Left hindlimb (tissue), 1 donor: ENCODE measurements around the gene ENO1.
"Not testable (repeated sequence)": the region's sequence is repeated elsewhere in the genome, so short reads cannot be mapped to it uniquely, and the experiment has no call there.

ENCODE experiments used
- DNase-seq: peaks from one replicate; pipeline ENCODE4 v3.0.0-alpha.2; 2018

Gene ENO1

DNA sequence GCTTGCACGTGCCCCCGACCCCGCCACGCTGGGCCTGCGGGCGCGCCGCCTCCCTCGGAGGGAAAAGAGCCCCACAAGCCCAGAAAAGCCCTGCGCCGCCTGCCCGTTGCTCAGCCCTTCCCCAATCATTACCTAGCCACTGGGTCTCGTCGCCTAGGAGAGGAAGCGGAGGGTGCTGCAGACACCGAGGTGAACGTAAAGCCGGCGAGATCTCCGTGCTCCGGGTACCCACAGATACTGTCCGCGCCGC lies at the start of gene ENO1:
ENO1 (minus strand) TSS at position 239 of the 250 bp plus-strand sequence. CDS start 3,778 bp downstream, outside the sequence.
- no peak for DNase-seq

DNA sequence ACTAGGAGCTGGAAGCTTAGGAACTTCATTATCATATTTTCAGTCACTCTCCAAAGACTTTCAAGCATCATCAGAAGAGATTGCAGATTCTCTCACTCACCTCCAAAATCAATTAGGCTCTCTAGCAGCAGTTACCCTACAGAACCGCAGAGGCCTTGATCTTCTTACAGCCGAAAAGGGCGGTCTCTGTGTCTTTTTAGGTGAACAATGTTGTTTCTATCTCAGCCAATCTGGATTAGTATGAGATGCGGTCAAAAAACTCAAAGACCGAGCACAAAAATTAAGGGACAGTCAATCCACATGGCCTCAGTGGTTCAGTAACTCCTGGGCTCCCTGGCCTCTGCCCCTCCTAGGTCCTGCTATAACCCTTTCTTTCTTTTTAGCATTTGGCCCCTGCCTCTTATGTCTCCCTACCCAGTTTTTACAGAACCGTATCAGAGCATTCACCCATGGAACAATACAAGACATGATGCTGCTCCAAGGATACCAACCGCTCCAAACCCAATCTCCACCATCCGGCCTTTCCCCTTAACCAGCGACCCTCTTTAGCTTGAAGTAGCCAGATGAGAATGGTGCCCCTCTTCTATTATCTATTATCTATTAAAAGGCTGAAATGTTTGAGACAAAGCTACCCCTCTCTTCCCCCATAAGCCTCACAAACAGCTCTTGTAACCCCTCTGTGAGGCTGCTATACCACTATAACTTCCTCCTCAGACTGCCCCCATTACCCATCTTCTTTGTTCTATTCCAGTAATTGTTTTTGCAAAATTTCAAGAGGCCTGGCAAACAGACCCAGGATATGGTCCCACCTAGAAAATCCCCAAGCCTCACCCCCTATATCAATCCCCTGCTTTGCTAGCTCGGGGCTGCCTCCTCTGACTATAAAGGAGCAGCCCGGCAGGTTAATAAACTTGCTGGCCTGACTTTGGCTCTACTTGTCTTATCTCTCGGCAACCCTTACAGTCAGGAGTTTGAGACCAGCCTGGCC lies 48.5 kb upstream of the ENO1 start:
- DNase-seq = no peak

DNA sequence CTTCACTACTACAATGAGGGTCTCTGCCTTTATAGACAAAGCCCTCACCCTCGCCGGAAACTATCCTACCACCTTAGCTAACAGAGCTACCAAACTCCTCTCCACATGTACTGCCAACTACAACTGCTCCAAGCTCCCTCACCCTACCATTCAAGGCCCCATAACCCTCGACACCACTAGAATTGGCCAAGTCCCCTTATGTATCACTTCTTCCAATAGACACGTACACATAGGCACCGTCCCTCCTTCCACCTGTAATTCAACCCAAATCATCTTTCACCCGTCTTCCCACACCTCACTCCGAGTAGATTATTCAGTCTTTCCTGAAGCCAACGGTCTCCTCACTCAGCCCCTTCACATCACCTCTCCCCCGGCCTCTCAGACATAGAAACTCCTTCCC lies 47.5 kb upstream of the ENO1 start:
- DNase-seq = no peak

DNA sequence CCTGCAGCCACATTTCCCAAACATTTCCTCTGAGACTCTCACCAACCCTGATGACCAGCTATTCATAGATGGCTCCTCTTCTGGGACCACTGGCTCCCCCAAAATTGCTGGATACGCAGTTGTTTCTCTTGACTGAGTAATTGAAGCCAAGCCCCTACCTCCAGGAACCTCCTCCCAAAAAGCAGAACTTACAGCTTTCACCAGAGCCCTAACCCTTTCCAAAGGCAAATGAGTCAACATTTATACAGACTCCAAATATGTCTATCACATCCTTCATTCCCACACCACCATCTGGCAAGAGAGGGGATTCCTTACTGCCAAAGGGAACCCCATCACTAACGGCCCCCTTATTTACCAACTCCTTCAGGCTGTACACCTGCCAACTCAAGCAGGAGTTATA lies 46.9 kb upstream of the ENO1 start:
- DNase-seq = no peak

DNA sequence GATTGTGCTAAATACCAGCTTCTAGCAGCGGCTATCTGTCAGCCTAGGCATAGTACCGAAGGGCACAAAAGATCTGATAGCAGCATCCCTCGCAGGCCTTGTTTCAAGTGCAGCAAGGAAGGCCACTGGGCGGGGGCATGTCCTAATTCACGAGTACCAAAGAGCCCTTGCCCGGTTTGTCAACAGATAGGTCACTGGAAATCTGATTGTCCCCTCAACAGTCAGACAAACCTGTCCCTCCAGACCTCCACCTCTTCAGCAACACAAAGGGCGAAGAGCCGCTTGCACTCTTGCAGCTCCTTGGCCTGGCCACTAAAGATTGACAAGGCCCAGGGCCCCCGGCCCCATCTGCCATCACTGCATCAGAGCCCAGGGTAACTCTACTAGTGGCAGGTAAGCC lies 44.5 kb upstream of the ENO1 start:
- DNase-seq = no peak

DNA sequence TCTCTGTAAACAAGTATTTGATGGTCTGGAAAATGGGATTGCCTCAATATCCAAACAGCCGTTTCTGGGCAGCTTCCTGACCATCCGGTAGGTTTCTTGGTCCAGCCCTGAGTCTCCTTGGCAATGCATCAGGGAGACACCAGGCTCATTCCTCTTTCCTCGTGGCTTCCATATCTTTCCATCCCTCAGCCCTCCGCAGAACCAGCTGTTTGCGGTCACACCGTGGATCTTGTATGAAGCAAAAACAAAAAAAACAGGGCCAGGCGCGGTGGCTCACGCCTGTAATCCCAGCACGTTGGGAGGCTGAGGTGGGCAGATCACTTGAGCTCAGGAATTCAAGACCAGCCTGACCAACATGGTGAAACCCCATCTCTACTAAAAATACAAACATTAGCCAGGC lies 39.0 kb upstream of the ENO1 start:
- DNase-seq = not testable (repeated sequence)

DNA sequence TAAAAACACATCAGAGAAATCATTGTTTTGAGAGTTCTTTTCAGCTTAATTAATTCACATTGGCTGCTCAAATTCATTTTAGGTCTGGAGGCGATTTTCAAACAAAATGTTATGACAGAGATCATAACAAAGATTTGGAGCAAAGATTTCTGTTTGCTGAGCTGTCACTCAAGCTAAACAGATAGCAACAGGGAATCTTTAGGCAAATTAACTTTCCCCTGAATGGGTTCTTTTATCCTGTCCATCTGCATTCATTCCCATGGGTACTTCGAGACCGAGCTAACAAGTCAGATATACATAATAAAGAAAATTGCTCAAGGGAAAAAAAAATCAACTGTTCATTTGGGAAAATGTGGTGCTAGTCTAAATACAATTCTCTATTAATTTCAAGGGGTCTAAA lies 37.0 kb upstream of the ENO1 start:
- no peak for DNase-seq

DNA sequence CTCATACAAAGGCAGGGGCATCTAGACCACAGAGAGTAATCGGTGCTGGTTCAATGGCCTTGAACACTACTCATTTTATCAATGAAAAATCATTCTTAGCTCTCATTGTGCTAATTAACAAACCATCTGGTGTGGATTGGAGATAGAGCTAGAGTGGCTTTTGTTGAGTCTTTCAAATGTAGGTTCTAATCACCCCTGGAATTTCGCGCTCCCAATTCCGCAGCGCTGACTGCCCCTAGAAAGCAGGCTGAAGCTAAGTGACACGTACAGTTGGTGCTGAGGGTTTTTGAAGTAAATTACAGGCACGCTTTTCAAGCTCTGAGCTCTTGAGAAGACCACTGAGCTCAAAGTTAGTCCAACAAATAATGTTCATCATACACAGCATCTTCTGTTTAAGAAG lies 36.0 kb upstream of the ENO1 start:
- DNase-seq = no peak

DNA sequence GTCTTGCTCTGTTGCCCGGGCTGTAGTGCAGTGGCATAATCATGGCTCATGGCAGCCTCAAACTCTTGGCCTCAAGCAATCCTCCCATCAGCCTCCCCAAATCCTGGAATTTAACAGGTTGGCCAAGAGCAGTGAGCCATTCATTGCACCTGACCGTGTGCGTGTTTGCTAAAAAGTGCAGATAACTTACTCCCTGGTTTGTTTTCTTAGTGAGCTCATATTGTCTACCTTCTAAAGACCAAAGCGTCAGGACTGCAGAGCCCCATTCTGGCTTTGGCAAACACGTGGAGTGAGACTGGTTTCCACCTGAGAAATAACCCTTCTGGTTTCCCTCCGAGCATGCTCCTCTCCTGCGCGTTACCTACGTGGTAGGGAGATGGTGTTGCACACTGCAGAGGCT lies 35.0 kb upstream of the ENO1 start:
- DNase-seq = no peak

DNA sequence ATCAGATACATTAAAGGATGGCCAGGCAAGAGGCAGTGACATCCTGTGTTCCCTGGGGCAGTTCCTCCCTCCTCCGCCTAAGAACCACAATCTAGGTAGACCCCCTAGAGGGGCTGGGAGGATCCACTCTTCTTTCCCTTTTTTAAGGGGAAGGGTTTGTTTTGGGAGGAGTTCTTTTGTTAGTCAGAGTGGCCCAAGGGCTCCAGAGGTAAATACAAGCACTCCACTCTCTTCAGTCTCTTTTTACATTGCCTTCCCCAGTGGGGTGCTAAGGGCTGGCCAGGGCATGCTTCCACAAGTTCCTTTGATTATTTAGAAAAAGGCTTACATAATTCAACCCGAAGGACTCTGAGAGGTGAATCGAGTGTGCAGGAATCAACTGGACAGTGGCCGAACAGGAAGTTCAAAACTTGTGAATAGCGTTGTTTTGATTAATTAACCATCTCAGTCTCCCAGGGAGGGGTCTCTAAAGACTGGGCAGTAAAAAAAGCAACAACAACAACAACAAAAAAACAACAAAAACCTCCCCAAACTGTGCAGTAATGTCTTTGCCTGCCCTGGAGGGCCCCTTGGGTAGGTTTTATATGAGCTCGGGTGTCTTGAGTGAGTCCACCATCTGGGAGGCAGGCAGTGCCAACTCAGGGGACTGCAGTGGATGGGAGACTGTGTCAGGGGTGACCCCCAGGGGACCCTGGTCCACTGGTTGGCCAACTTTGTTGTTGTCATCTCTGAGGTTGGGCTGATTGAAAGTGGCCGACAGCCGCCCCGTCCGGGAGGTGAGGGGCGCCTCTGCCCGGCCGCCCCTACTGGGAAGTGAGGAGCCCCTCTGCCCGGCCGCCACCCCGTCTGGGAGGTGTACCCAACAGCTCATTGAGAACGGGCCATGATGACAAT lies 33.2 kb upstream of the ENO1 start:
- no peak for DNase-seq

DNA sequence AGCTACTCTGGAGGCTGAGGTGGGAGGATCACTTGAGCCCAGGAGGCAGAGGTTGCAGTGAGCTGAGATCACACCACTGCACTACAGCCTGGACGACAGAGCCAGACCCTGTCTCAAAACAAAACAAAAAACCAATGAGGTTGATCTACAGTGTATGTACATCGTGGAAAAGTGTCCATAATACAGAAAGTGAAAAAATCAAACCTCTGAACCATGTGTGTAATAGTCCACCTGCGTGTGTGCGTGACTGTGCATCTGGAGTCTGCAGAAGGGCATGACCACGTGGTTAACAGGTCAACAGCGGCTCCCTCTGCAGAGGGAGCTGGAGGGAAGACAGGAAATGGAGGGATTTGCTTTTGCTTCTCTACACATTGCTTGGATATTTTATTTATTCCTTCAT lies 32.4 kb upstream of the ENO1 start:
- no peak for DNase-seq

DNA sequence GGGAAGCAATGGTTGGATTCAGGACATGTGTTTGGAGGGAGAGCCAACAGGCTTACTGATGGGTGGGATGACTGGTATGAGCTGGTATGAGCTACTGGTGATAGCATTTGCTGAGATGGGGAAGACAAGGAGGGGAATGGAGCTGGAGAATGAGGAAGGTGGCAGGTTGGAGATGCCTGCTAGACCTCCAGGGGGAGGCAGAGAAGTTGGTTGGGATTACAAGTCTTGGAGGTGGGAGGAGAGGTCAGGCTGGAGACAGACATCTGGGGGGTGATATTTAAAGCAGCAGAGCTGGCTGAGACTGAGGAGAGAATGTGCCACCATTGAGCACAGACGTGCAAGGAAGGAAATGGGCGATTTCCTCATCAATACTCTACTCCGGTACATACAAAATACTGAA lies 31.8 kb upstream of the ENO1 start:
- no peak for DNase-seq

DNA sequence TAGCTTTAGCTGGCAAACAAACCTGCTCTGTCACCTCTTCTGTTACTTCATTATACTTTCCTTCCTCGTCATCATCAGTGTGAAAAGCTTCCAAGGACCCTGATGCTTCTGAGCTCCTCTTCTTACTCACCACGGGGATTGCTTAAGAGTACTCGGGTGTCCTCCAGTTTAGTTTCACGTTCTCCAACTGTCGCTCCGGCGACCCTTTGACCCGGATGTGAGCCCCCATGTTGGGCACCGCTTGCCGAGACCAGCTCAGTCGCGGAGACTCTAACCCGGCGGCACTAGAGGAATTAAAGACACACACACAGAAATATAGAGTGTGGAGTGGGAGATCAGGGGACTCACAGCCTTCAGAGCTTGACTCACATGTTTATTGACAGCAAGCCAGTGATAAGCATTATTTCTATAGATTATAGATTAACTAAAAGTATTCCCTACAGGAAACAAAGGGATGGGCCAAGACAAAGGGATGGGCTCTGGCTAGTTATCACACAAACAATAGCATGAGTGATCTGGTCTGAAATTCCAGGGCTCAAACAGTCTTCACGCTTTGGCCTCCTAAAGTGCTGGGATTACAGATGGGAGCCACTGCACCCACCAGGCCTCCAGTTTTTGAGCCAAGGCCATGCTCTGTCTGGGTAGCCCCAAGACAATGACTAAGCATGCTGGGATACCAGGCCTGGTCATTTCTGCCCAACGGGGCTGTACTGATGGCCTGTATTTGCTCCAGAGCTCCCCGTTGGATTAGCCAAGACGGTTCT lies 30.1 kb upstream of the ENO1 start:
- no peak for DNase-seq

DNA sequence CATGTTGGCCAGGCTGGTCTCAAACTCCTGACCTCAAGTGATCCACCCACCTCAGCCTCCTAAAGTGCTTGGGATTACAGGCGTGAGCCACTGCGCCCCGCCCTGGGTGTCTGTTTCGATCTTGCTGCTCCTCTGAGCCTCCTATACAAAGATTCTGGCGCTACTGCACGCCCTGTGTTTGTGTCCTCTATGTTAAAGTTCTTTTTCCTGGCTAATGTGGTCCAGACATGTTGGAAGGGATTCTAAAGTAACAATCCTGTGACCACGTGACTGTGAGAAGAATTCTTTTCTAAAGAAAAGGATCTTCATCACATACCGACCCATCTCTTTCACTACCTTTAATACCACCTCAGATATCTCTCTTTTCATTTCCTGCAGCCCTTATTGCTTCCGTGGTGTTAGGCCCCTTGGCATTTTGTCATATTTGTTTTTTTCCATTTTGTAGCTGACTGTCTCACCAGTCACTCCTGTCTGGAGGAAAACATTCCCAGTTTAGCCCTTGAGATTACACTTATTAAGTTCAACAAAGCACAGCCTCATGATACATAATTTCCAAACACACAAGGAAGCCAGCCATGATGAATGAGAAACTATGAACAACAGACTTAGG lies 27.2 kb upstream of the ENO1 start:
- peak; percentile 42 for DNase-seq

DNA sequence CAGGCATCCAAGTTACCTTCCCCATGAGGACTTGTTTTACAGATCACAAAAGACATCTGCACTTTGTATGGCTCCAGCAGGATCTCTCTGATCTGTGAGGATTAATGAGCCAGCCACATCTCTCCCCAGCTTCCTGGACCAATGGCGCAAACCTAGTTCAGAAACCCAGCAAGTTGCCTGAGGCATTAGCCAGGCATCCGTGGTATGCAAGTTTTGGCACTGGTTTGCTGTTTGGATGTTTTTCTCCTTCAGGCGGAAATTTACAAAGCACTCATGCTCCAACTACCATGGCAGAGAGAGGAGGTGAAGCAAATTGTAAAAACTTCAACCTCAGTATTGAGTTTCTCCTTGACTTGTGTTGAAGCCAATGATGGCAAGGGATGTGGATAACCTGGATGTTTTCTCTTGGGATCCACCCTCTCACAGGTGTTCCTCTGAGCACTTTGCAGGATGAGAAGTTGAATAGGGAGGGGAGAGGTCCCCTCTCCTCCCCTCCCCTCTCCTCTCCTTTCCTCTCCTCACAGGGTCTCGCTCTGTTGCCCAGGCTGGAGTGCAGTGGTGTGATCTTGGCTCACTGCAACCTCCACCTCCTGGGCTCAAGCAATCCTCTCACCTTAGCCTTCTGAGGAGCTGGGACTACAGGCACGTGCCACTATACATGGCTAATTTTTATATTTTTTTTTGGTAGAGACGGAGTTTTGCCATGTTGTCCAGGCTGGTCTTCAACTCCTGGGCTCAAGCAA lies 25.6 kb upstream of the ENO1 start:
- DNase-seq = no peak

DNA sequence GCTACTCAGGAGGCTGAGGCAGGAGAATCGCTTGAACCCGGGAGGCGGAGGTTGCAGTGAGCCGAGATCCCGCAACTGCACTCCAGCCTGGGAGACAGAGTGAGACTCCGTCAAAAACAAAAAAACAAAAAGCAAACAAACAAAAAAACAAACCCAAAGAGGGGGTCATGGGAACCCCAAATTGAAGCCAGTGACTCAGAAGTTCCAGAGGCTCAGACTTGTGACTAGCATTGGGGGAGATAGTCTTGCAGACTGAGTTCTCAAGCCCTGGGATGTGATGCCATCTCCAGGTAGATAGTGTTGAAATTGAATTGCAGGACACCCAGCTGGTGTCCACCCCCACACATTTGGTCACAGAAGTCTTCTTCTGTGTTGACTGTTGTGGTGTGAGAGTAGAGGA lies 24.9 kb upstream of the ENO1 start:
- no peak for DNase-seq

DNA sequence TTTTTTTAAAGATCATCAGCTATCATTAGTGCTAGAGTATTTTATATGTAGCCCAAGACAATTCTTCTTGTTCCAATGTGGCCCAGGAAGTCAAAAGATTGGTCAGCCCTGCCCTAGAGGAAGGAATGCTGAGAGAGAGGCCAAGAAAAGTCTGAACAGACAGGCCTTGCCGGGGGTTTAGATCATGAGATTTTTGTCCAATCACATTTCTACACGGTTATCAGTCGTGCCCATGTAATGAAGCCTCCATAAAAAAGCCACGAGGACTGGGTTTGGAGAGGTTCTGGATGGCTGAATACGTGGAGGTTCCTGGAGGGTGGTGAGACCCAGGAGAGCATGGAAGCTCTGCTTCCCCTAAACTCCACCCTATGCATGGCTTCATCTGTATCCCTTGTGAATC lies 24.3 kb upstream of the ENO1 start:
- no peak for DNase-seq

DNA sequence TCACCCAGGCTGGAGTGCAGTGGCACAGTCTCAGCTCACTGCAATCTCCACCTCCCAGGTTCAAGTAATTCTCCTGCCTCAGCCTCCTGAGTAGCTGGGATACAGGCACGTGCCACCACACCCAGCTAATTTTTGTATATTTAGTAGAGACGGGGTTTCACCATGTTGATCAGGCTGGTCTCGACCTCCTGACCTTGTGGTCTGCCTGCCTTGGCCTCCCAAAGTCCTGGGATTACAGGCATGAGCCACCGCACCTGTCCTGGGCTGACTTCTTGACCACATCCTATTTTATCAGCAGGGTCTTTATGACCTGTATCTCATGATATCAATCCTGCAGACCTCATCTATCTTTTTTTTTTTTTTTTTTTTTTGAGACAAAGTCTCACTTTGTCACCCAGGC lies 22.2 kb upstream of the ENO1 start:
- not testable (repeated sequence) for DNase-seq

DNA sequence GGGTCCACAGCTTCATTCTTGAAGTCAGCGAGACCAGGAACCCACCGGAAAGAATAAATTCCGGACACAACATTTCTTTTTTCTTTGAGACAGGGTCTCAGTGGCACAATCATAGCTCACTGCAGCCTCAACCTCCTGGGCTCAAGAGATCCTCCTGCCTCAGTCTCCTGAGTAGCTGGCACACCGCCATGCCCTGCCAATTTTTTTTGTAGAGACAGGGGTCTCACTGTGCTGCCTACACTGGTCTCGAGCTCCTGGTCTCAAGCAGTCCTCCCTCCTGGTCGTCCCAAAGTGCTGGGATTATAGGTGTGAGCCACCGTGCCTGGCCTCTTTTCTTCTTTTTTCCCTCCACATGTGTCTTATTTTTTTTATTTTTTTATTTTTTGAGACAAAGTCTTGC lies 20.6 kb upstream of the ENO1 start:
- DNase-seq = no peak

DNA sequence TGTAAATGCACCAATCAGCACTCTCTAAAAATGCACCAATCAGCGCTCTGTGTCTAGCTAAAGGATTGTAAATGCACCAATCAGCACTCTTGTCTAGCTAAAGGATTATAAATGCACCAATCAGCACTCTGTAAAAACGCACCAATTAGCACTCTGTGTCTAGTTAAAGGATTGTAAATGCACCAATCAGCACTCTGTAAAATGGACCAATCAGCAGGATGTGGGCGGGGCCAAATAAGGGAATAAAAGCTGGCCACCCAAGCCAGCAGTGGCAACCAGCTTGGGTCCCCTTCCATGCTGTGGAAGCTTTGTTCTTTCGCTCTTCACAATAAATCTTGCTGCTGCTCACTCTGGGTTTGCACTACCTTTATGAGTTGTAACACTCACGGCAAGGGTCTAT lies 19.9 kb upstream of the ENO1 start:
- DNase-seq = not testable (repeated sequence)

DNA sequence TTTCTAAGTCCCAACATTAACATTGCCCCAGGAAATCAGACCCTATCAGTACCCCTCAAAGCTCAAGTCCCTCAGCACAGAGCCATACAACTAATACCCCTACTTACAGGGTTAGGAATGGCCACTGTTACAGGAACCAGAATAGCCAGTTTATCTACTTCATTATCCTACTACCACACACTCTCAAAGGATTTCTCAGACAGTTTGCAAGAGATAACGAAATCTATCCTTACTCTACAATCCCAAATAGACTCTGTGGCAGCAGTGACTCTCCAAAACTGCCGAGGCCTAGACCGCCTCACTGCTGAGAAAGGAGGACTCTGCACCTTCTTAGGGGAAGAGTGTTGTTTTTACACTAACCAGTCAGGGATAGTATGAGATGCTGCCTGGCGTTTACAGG lies 19.0 kb upstream of the ENO1 start:
- DNase-seq = not testable (repeated sequence)

DNA sequence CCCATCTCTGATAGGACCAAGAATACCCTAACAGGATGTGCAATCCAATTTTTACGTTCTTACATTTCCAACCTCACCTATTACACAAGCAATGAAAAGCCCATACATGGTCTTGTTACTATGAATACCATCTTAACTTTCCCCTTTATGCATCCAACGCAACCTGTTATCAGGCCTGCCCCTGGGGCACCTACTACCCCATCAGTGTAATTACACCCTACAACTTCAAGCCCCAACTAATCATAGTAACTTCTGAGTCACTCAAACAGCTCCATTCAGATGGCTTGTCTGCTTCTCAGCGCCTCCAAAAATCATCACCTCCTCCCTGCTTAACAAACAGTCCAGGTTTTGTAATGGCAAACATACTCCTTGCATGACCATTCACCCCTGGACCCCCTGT lies 18.3 kb upstream of the ENO1 start:
- not testable (repeated sequence) for DNase-seq
